ENCODE results near the gene CBX7.
A peak's percentile ranks its signal among the peaks of the same experiment; 100 is the strongest.

The CBX7 gene

DNA sequence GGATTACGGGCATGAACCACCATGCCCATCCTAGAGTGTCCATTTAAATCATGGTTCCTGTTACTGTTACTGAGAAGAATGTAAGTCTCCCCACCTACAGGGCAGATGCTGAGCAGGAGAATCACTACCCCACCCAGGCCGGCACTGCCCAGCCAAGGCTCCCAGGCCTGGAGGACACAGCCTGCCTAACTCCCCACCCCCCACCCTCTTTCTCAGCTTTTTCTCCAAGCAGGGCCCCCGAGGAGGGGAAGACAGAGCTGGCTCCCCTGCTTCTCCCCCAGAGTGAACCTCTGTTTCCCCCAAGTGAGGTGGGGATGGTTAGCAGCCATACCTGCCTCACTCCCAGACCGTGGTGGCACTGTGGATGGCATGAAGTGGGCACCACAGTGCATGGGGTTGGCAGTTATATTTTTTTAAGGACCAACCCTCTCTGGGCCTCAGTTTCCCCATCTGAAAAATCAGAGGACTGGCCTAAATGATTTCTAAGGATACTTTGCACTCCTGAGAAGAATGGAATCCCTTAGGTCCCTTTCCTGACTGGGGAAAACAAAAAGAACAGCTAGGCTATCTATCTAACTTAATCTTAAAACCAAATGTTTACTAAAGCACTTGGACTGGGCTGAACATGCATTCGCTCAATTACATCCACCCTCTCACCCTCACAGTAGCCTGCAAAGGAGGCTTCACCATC is 5.0 kb downstream of the CBX7 start:
- no peak for DNase-seq (ENCODE audit: low read depth)

DNA sequence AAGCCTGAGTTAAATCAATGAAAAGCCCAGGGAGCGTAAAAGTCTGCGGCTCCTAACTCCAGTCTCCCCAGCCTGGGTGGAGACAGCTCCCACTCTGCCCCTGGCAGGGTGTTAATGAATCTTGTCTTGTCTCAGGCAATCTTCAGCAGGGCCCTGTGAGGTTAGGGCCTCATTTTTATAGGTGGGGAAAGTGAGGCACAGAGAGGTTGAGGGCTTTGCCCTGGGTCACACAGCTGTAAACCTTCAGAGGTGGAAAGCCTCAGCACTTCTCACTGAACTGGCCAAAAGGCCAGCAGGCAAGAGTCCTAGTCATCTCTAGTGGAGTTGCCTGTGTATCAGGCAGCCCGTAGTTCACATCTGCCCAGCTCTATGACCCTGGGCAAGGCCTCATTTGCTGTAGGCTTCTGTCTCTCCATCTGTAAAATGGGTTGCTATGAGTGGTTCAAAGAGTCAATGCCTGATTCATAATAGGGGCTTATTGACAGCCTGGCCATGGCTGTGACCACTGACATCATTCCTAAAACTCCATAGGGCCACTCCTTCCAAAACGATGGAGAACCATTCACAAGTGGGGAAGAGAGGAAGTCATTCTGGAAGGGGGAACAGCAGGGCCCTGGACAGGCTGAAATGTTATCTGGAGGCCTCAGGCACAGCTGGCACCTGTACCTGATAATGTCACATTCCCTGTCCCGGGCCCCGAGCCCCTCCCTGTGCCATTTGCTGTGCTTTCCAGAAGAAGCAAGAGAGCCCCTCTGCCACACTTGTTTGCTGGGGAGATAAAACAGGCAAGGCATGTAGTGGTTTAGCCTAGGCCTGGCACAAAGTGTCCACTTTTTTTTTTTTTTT is 6.0 kb downstream of the CBX7 start:
- no peak for DNase-seq (ENCODE audit: low read depth)

DNA sequence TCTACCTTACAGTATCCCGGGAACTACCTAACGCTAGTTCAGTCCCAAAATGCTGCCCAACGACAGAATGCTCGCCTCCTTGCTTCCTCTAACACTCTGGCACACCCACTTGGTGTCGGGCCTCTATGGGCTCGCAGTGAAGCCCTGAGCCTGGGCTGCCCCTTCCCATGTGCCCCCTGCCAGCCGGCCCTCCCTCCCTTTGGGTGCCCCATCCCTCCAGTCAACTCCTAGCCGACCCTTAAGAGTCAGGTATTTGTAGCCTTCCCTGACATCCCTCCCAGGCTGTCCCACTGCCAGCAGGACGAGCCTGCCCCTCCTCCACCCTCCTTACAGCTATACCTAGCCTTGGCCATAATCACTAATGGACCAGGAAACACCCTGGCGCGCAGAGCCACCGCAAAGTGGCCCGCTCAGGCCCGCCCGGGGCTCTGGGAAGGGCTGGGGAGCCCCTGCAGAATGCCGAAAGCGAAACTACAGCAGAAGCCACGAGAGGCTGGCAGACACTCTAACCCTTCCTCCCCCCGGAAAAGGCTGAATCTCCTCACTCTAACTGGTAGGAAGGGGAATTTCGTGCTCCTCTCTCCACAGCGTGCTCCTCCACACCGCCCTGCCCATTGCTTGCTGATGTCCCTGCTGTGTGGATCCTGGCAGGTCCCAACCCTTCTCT is 8.2 kb downstream of the CBX7 start:
- DNase-seq (ENCODE audit: low read depth): peak; percentile 47

DNA sequence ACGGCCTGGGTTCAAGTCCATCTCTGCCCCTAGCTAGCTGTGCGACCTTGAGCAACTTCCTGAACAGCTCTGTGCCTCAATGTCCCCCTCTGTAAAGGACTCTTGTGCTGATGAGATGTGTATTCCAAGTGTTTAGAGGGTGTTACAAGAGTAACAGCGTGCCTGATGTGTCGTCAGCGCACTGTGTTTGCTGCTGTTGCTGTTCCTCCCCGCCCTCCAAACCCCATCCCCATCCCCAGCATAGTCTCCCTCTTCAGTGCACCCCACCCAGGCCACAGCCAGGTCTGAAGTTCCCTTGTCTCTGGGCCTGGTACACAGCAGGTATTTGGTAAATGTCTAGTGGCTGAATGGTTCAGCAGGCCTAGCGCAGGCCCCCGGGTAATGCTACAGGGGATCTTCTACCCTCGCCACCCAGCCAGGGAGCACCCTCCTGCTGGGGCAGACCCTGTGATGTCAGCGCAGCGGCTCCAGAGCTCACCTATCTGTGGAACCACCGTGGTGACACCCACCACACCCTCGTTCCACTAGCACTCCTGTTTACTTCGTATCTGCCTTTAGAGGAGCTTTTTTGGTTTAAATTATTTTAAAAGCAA is 10.3 kb downstream of the CBX7 start:
- no peak for DNase-seq (ENCODE audit: low read depth)

- no peak for DNase-seq (ENCODE audit: low read depth)
Measured at GRCh38 chr22:39139933-39140332, 12.5 kb downstream of the CBX7 start.

GRCh38 chr22:39138357-39138997 is 14.0 kb downstream of the CBX7 start:
- no peak for DNase-seq (ENCODE audit: low read depth)

DNA sequence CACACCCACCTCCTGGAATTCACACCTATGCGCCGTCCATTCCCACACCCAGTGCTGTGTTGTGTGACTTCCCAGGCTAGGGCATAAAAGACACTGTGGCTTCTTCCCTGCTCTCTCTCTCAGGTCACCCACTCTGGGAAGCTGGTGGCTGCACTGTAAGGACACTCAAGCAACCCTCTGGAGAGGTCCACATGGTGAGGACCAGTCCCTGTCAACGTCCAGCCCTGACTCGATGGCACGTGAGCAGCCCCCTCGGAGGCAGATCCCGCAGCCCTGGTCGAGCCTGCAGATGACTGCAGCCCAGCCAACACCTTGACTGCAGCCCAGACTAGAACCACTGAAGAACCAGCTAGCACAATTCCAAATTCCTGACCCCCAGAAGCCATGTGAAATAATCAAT is 16.2 kb downstream of the CBX7 start:
- no peak for DNase-seq (ENCODE audit: low read depth)

- DNase-seq (ENCODE audit: low read depth): no peak
Measured at GRCh38 chr22:39135092-39135896, 17.2 kb downstream of the CBX7 start.

DNA sequence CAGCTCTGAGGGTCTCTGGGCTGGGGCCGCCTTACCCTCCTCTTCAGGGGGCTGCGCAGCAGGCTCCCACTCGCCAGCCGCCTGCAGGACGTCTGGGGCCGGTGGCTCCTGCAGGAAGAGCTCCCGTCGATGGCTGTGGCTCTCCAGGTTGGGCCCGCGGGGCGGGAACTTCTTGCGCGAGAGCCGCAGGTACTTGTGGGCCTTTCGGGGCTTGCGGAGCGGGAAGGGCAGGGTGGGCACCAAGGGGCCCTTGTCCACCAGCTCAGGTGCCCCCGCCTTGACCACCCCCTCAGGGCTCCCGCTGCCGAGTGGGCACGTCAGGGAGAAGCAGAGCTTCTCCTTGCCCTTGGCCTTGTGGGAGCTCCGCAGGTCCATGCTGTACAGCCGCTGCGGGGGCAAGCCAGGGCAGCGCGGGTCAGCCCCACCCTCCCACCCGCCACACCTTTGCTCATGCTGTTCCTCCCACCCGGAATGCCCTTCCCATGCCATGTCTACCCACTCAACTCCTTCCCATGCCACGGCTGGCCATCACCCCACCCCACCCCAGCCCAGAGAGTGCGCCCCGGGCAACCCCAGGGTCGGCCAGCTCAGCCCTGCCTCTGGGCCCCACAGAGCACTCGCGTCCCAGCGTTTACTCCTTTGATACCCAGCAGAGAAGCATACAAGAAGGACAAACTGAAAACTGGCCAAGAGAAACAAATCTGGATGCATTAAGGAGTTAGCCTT is 18.0 kb downstream of the CBX7 start:
- no peak for DNase-seq (ENCODE audit: low read depth)

GRCh38 chr22:39133871-39134270 is 18.6 kb downstream of the CBX7 start:
- no peak for DNase-seq (ENCODE audit: low read depth)

DNA sequence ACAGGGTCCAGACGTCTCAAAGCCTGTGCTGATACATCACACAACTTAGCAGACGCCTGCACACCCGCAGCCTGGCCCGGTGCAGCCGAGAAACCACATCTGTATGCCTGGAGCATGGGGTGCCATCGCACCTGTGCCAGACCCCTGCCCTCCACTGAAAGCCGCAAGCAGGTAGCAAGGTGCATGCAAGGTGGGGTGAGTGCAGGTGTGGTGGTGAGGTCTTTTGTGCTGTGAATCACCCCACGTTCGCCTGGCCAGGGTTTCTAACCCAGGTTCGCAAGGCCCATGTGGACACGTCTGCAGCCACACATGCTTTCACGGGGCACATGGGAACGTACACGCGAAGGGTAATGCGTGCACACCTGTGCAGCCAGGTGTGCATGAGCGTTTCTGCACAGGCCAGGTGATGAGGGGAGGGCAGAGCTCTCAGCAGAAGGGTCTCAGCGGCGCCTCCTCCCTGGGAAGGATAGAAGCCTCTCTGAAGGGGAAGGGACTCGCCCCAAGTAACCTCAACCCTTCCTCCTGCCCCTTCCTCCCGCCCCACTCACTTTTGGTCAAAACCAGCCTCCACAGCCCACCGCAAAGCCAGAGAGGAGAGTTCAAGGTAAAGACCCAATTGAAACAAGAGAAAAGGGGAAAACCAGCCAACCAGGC is 19.5 kb downstream of the CBX7 start:
- no peak for DNase-seq (ENCODE audit: low read depth)

DNA sequence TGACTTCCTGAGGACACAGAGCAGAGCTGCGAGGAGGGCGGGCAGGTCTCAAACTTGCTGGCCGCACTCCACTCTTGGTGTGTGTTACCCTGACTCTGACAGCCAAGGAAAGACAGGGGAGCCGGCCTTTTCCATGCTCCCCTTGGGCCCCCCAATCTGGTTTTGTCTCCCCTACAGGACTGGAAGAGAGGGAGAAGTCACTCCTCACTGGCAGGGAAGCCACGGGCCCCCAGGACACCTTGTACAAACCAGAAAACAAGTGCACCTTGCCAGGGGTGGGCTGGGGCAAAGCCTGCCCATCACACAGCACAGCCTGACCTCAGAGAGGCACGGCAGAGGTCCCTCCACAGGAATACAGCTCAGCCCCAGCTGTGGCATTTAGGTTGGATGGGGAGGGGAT is 20.2 kb downstream of the CBX7 start:
- no peak for DNase-seq (ENCODE audit: low read depth)

- DNase-seq (ENCODE audit: low read depth): no peak
Measured at GRCh38 chr22:39130892-39131855, 21.3 kb downstream of the CBX7 start.

DNA sequence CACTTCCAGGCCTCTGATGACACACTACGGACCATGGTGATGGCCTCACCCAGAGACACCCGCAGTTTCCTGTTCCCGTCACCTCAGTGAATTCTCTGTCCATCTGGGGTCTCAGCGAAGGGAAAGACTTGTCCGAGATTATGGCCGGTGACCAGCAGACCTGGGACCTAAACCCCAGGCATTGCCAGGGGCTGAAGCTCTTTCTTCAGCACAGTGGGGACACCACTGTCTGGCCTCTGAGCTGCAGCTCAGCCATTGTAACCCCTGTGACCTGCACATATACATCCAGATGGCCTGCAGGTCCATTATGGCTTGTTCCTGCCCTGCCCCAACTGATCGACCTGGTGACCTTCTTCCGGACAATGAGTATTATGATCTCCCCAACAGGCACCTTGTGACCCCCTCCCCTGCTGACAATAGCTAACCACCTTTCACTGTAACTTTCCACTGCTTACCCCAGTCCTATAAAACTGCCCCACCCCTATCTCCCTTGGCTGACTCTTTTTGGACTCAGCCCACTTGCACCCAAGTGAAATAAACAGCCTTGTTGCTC is 22.3 kb downstream of the CBX7 start:
- DNase-seq (ENCODE audit: low read depth): no peak

DNA sequence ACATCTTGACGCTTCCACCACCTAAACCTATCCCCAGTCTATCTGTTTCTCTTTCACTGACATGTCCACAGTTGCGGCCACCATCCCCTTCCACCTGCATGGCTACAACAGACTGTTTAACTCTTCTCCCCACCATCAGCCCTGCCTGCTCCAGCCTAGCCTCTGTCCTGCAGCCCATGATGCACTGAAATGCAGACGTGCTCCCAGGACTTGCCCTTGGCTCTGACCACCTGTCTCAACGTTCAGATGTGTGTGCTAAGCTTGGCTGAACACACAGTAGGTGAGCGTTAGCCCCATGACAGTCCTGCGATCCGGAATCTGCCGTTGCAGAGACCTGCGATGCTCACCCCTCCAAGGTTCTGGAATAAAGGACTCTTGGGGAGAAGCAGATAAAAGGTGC is 22.7 kb downstream of the CBX7 start:
- no peak for DNase-seq (ENCODE audit: low read depth)

DNA sequence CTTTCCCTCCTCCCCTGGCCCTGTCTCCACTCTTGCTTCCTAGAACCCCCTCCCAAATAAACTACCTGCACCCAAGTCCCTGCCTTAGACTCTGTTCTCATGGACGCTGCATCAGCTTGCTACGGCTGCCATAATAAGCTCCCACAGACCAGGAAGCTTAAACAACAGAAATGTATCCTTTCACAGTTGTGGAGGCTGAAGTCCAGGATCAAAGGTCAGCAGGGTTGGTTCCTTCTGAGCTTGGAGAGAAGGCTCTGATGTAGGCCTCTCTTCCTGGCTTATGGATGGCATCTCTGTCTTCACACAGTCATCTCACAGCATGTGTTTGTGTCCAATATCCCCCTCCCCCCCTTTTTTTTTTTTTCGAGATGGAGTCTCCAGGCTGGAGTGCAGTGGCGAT is 23.4 kb downstream of the CBX7 start:
- no peak for DNase-seq (ENCODE audit: low read depth)

DNA sequence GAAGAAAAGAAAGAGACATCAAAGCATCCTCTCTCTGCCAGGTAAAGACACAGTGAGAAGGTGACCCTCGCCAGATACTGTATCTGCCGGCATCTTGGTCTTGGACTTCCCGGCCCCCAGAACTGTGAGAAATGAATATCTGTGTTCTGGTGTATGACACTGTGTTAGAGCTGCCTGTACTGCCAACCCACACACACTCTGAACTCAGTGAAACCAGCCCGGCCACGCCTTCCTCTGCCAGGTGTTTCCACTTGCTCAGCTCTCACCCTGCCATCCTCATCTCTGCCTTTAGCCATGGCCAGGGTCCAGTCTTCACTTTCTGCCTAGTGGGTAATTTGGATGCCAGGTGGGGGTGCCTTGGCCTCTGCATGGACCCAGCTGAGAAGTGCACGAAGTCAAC is 24.0 kb downstream of the CBX7 start:
- DNase-seq (ENCODE audit: low read depth): no peak

DNA sequence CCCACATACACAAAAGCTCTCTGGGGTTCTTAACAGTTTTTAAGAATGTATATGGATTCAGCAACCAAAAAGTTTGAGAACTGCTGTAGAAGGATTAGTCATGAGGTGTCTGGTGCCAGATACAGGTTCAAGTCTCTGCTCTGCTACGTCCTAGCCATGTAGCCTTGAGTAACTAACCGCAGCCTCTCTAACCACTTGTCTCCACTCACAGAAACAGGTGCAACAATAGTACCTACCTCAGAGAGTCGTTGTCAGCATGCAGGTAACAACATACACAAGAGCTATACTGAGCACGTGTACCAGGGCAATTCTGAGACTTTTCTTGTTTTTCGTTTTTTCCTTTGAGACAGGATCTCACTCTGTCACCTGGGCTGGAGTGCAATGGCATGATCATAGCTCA is 26.9 kb downstream of the CBX7 start:
- DNase-seq (ENCODE audit: low read depth): no peak
